Mesenchymal stem cell (in vitro differentiated cells and primary cell): ENCODE results near the gene CCDC43.
"Not testable (repeated sequence)": the region's sequence is repeated elsewhere in the genome, so short reads cannot be mapped to it uniquely, and the experiment has no call there.

Source experiments
- DNase-seq: peaks from one replicate; pipeline ENCODE4 v3.0.0-alpha.2; 2013
- H2AFZ ChIP-seq: one replicate; pipeline ENCODE4 v1.6.1; 2013; ENCODE audit warnings: low read depth, mild to moderate bottlenecking, control low read depth, inconsistent platforms, low read length, moderate library complexity
- H2AK5ac ChIP-seq: 2 replicates; pipeline ENCODE4 v1.6.1; 2013; ENCODE audit warnings: low read length, moderate library complexity, mild to moderate bottlenecking, inconsistent platforms; ENCODE audit not compliant: severe bottlenecking
- H2BK120ac ChIP-seq: one replicate; pipeline ENCODE4 v1.6.1; 2013; ENCODE audit warnings: low read depth, mild to moderate bottlenecking, inconsistent platforms, low read length, moderate library complexity
- H2BK12ac ChIP-seq, 2 experiments: one replicate each; pipeline ENCODE4 v1.6.1; 2013; ENCODE audit warnings: inconsistent platforms in 2 of 2, low read length in 2 of 2, mild to moderate bottlenecking in 2 of 2, moderate library complexity in 2 of 2, control low read depth in 1 of 2
- H2BK15ac ChIP-seq: one replicate; pipeline ENCODE4 v1.6.1; 2013; ENCODE audit warnings: mild to moderate bottlenecking, low read depth, inconsistent platforms; ENCODE audit not compliant: poor library complexity, severe bottlenecking
- H2BK5ac ChIP-seq: 2 replicates; pipeline ENCODE4 v1.6.1; 2013; ENCODE audit warnings: low read depth, mild to moderate bottlenecking, low read length, control low read depth, inconsistent platforms; ENCODE audit not compliant: poor library complexity, severe bottlenecking
- H3K14ac ChIP-seq, 2 experiments: one replicate each; pipeline ENCODE4 v1.6.1; 2013; ENCODE audit warnings: inconsistent platforms in 2 of 2, low read length in 2 of 2, control low read depth in 1 of 2, mild to moderate bottlenecking in 1 of 2, moderate library complexity in 1 of 2
- H3K18ac ChIP-seq, 2 experiments: one replicate each; pipeline ENCODE4 v1.6.1; 2013; ENCODE audit warnings: inconsistent platforms in 2 of 2, low read length in 2 of 2, control low read depth in 1 of 2, low read depth in 1 of 2, mild to moderate bottlenecking in 1 of 2
- H3K23ac ChIP-seq, 2 experiments: one replicate each; pipeline ENCODE4 v1.6.1; 2013; ENCODE audit warnings: inconsistent platforms in 2 of 2, low read length in 2 of 2, mild to moderate bottlenecking in 2 of 2, moderate library complexity in 2 of 2, control low read depth in 1 of 2
- H3K27ac ChIP-seq: 2 replicates; pipeline ENCODE4 v1.5.1; 2013; ENCODE audit warnings: mild to moderate bottlenecking, moderate library complexity, low read length, control low read depth, inconsistent platforms; ENCODE audit not compliant: poor library complexity, severe bottlenecking
- H3K27me3 ChIP-seq, 2 experiments: 2 replicates each; pipeline versions ENCODE4 v1.6.1 to v1.7.0; 2013; ENCODE audit warnings: low read length in 2 of 2, mild to moderate bottlenecking in 2 of 2, moderate library complexity in 2 of 2, control low read depth in 1 of 2, inconsistent platforms in 1 of 2; ENCODE audit not compliant: control insufficient read depth in 1 of 2, insufficient read depth in 1 of 2
- H3K36me3 ChIP-seq, 2 experiments: 2 replicates each; pipeline versions ENCODE4 v1.6.1 to v1.7.0; 2013; ENCODE audit warnings: low read length in 2 of 2, control low read depth in 1 of 2, inconsistent platforms in 1 of 2, low read depth in 1 of 2, mild to moderate bottlenecking in 1 of 2; ENCODE audit not compliant: insufficient read depth in 2 of 2, control insufficient read depth in 1 of 2
- H3K4ac ChIP-seq, 2 experiments: one replicate each; pipeline ENCODE4 v1.6.1; 2013; ENCODE audit warnings: inconsistent platforms in 2 of 2, low read length in 2 of 2, mild to moderate bottlenecking in 2 of 2, moderate library complexity in 2 of 2, control low read depth in 1 of 2, low read depth in 1 of 2
- H3K4me1 ChIP-seq: 2 replicates; pipeline ENCODE4 v1.6.1; 2013; ENCODE audit warnings: low read depth, low read length, control low read depth; ENCODE audit not compliant: control insufficient read depth, insufficient read depth
- H3K4me2 ChIP-seq: 2 replicates; pipeline ENCODE4 v1.6.1; 2013; ENCODE audit warnings: low read length, mild to moderate bottlenecking, inconsistent platforms; ENCODE audit not compliant: poor library complexity, severe bottlenecking
- H3K4me3 ChIP-seq, 2 experiments: 2 replicates each; pipeline versions ENCODE4 v1.5.1 to v1.7.0; 2013; ENCODE audit warnings: low read length in 2 of 2, mild to moderate bottlenecking in 2 of 2, control low read depth in 1 of 2, low read depth in 1 of 2; ENCODE audit not compliant: insufficient read depth in 1 of 2
- H3K79me1 ChIP-seq: replicated peaks from 2 replicates; pipeline ENCODE4 v1.6.1; 2013; ENCODE audit warnings: mild to moderate bottlenecking, control low read depth, low read length, inconsistent platforms; ENCODE audit not compliant: poor library complexity, severe bottlenecking
- H3K9ac ChIP-seq: 2 replicates; pipeline ENCODE4 v1.7.0; 2013; ENCODE audit warnings: mild to moderate bottlenecking, low read length, moderate library complexity
- H3K9me3 ChIP-seq: 2 replicates; pipeline ENCODE4 v1.7.0; 2013; ENCODE audit warnings: mild to moderate bottlenecking, low read length; ENCODE audit not compliant: control insufficient read depth
- H4K8ac ChIP-seq: one replicate; pipeline ENCODE4 v1.6.1; 2013; ENCODE audit warnings: inconsistent platforms, mild to moderate bottlenecking, low read length, moderate library complexity
- H4K91ac ChIP-seq: one replicate; pipeline ENCODE4 v1.6.1; 2013; ENCODE audit warnings: mild to moderate bottlenecking, low read length, inconsistent platforms
- WGBS: methylation state at CpG from one replicate; pipeline ENCODE4 v1.1.7; 2013; ENCODE audit warnings: mixed read lengths; 5-methylcytosine and 5-hydroxymethylcytosine counted together

CCDC43 gene

DNA sequence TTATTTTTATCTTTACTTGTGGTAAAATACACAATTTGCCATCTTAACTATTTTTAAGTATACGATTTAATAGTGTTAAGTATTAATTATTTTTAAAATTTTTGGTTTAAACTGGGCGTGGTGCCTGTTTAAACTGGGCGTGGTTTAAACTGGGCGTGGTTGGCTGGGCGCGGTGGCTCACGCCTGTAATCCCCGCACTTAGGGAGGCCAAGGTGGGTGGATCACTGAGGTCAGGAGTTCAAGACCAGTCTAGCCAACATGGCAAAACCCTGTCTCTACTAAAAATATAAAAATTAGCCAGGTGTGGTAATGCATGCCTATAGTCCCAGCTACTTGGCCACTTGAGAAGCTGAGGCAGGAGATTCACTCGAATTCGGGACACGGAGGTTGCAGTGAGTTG is 4.0 kb upstream of the CCDC43 start:
- no peak overlapping the region for H2AFZ ChIP-seq

DNA sequence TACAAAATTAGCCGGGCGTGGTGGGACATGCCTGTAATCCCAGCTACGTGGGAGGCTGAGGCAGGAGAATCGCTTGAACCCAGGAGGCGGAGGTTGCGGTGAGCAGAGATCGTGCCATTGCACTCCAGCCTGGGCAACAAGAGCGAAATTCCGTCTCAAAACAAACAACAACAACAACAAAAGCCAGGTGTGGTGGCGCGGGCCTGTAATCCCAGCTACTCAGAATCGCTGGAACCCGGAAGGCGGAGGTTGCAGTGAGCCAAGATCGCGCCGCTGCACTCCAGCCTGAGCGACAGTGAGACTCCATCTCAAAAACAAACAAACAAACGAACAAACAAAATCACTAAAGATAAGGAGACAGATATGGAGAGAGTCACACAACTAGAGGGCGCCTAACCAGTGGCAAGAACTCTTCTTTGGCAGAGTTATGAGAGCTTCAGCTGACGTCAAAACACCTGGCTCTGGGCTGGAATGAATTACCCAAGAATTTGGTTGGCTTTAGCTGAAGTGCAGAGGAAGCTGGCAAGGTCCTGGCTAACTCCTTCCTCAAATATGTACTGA is 1.2 kb upstream of the CCDC43 start:
- peak overlapping the region in 1 of 2 experiments; percentile 100 for H3K4me3 ChIP-seq
- not testable (repeated sequence) for DNase-seq, H3K23ac ChIP-seq, H4K91ac ChIP-seq, H2AK5ac ChIP-seq, H2BK120ac ChIP-seq, H3K14ac ChIP-seq, H3K36me3 ChIP-seq, H3K27ac ChIP-seq, H3K27me3 ChIP-seq, H3K18ac ChIP-seq, H3K9me3 ChIP-seq, H3K4me2 ChIP-seq, H2AFZ ChIP-seq, H2BK5ac ChIP-seq, H3K4ac ChIP-seq, H2BK15ac ChIP-seq, H3K4me1 ChIP-seq, H2BK12ac ChIP-seq
- 85% methylated on average over 17 of the region's 21 CpGs for WGBS
- peak overlapping the region; percentile 96 for H3K9ac ChIP-seq
- peaks cover 18% of the 10 kb centered on the region for H3K79me1 ChIP-seq
- peak overlapping the region; percentile 100 for H4K8ac ChIP-seq

More for the DNA sequence above, 4.0 kb upstream of the CCDC43 start:
- Histone ChIP-seq H4K91ac (no peak overlapping the region), H2BK5ac (no peak overlapping the region), H2AK5ac (no peak overlapping the region), H3K4me1 (peaks cover 5% of the 10 kb centered on the region), H3K36me3 (no peaks in the 10 kb centered on the region), H2BK120ac (no peak overlapping the region), H2BK15ac (no peak overlapping the region), H3K9ac (no peak overlapping the region), H3K4me2 (no peak overlapping the region), H3K27me3 (no peaks in the 10 kb centered on the region), H3K18ac (no peak overlapping the region), H2BK12ac (no peak overlapping the region), H3K14ac (no peak overlapping the region), H3K4ac (no peak overlapping the region), H3K9me3 (no peaks in the 10 kb centered on the region), H3K4me3 (no peak overlapping the region), H3K23ac (no peak overlapping the region), H3K27ac (no peak overlapping the region), H3K79me1 (peaks cover 11% of the 10 kb centered on the region), H4K8ac (no peak overlapping the region)
- DNase-seq, result no peak
- WGBS, result 86% methylated on average over 11 of the region's 11 CpGs

DNA sequence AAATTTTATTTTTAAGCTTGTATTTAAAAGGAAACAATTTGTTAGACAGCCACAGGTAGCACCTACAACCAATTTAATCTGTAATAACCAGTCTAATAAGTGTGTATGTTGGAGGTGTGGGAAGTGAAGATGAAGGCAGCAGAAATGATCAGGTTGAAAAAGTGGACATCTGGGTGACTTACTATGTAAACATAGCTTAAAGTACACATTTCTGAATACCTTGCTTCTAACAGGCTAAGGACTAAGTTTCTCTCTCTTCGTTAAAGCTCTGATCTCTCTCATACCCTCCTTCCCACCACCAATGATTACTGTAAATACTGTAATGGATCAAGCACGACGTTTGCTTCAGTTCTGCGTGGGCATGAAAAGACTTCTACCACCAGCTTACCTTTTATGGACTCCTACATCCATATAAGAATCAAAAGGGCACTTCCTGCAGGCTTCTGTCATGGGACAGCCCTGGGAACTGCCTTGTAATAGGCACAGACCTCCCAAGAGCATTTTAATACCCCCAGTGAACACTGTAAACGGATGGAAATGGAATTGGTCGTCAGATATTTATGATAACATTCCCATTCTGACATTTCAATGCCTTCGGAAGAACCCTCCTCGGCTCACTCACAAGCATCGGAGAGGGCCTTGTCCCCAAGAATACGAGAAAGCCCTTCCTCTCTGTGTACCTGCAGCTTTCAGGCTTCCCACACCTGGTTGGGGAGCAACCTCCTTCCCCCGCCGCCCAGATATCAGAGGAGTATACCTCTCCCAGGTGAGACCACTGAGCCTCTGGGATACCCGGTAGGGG is 700 bp downstream of the CCDC43 start:
- Histone ChIP-seq H3K4me2 (peak overlapping the region; percentile 98), H3K14ac (peak overlapping the region in 1 of 2 experiments; percentile 68), H3K9ac (peak overlapping the region; percentile 96), H2BK15ac (no peak overlapping the region), H2AK5ac (no peak overlapping the region), H2BK120ac (peak overlapping the region; percentile 2), H3K23ac (no peak overlapping the region), H3K79me1 (peaks cover 23% of the 10 kb centered on the region), H3K27me3 (no peaks in the 10 kb centered on the region), H4K91ac (peak overlapping the region; percentile 68), H2BK12ac (peak overlapping the region in 1 of 2 experiments; percentile 6), H4K8ac (peak overlapping the region; percentile 98), H2AFZ (peak overlapping the region; percentile 68), H3K9me3 (no peaks in the 10 kb centered on the region), H3K4me1 (peaks cover 8% of the 10 kb centered on the region), H3K27ac (peak overlapping the region; percentile 74), H2BK5ac (peak overlapping the region; percentile 59), H3K36me3 (peaks cover 0 to 8% of the 10 kb centered on the region in 2 experiments), H3K18ac (peak overlapping the region; percentile 85 to 92), H3K4me3 (peak overlapping the region; percentile 84 to 100), H3K4ac (peak overlapping the region; percentile 64 to 97)
- no peak for DNase-seq
- WGBS, result 14% methylated on average over 9 of the region's 13 CpGs

DNA sequence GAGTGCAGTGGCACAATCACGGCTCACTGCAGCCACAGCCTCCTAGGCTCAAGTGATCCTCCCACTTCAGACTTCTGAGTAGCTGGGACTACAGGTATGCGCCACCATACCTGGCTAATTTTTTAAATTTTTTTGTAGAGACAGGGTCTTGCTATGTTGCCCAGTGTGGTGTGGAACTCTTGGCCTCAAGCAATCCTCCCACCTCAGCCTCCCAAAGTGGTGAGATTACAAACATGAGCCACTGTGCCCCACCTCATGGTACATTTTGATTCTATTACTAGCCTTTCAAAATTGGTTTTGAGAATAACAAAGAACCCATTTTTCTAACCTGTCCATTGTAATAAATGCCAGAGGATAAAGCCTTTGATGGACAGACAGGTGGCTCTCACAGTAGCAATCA is 1.4 kb downstream of the CCDC43 start:
- H4K91ac ChIP-seq, result no peak overlapping the region
- H2AK5ac ChIP-seq, result no peak overlapping the region
- no peak overlapping the region for H3K27ac ChIP-seq
- H4K8ac ChIP-seq, result no peak overlapping the region
- no peak for DNase-seq
- H3K18ac ChIP-seq, result no peak overlapping the region
- no peaks in the 10 kb centered on the region for H3K9me3 ChIP-seq
- H3K27me3 ChIP-seq, result no peaks in the 10 kb centered on the region
- no peak overlapping the region for H2BK5ac ChIP-seq
- peak overlapping the region in 1 of 2 experiments; percentile 100 for H3K4me3 ChIP-seq
- H2BK15ac ChIP-seq, result no peak overlapping the region
- H2AFZ ChIP-seq, result no peak overlapping the region
- peaks cover 8% of the 10 kb centered on the region for H3K4me1 ChIP-seq
- no peak overlapping the region for H3K14ac ChIP-seq
- H3K79me1 ChIP-seq, result peaks cover 24% of the 10 kb centered on the region
- H2BK120ac ChIP-seq, result no peak overlapping the region
- H3K9ac ChIP-seq, result peak overlapping the region; percentile 96
- no peak overlapping the region for H3K4ac ChIP-seq
- peak overlapping the region; percentile 98 for H3K4me2 ChIP-seq
- no peak overlapping the region for H2BK12ac ChIP-seq
- no peak overlapping the region for H3K23ac ChIP-seq
- 100% methylated on average over 1 of the region's 2 CpGs for WGBS
- peaks cover 0 to 14% of the 10 kb centered on the region in 2 experiments for H3K36me3 ChIP-seq
